Ishikawa (cell line): ENCODE measurements around the gene ZNF25.
A peak's percentile ranks its signal among the peaks of the same experiment; 100 is the strongest.

Source experiments
- CEBPB ChIP-seq: IDR thresholded peaks from 2 replicates; pipeline ENCODE4 v1.6.1; 2012
- CREB1 ChIP-seq: IDR thresholded peaks from 2 replicates; pipeline ENCODE4 v1.6.1; 2012; ENCODE audit warnings: low read depth
- EGR1 ChIP-seq: IDR thresholded peaks from 2 replicates; pipeline ENCODE4 v1.6.1; 2012
- EP300 ChIP-seq: IDR thresholded peaks from 2 replicates; pipeline ENCODE4 v1.6.1; 2012; ENCODE audit warnings: borderline replicate concordance
- FOXM1 ChIP-seq: IDR thresholded peaks from 2 replicates; pipeline ENCODE4 v1.6.1; 2012; ENCODE audit warnings: low read depth, borderline replicate concordance
- NFIC ChIP-seq: IDR thresholded peaks from 2 replicates; pipeline ENCODE4 v1.6.1; 2012
- RAD21 ChIP-seq: IDR thresholded peaks from 2 replicates; pipeline ENCODE4 v1.6.1; 2012; ENCODE audit warnings: low read depth
- TAF1 ChIP-seq: IDR thresholded peaks from 2 replicates; pipeline ENCODE4 v1.6.1; 2012; ENCODE audit warnings: low read depth, mild to moderate bottlenecking
- TCF12 ChIP-seq: IDR thresholded peaks from 2 replicates; pipeline ENCODE4 v1.6.1; 2012; ENCODE audit warnings: low read depth
- TEAD4 ChIP-seq: IDR thresholded peaks from 2 replicates; pipeline ENCODE4 v1.6.1; 2012
- YY1 ChIP-seq: IDR thresholded peaks from 2 replicates; pipeline ENCODE4 v1.6.1; 2012; ENCODE audit warnings: low read depth
- ZBTB7A ChIP-seq: IDR thresholded peaks from 2 replicates; pipeline ENCODE4 v1.6.1; 2012; ENCODE audit warnings: low read depth
- TF ChIP-seq, protein P1 (sequence below): IDR thresholded peaks from 2 replicates; pipeline ENCODE4 v1.6.1; 2012; ENCODE audit warnings: low read depth, mild to moderate bottlenecking
- TF ChIP-seq, protein P2 (sequence below): IDR thresholded peaks from 2 replicates; pipeline ENCODE4 v1.6.1; 2012
- TF ChIP-seq, protein P3 (sequence below): IDR thresholded peaks from 2 replicates; pipeline ENCODE4 v1.6.1; 2012

Gene ZNF25

DNA sequence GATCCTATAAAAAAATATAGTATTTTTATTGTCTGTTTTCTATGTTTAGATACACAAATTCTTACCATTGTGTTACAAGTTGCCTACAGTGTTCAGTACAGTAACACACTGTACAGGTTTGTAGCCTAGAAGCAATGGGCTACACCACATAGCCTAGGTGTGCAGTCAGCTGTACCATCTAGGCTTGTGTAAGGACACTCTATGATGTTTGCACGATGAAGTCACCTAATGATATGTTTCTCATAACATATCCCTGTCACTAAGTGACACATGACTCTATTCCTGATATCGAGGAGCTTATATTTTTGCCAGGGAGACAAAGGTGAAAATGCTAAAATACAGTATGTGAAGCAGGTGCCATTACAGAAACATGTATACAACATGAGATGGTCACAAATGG is 18.6 kb downstream of the ZNF25 start:
- no peak for TF ChIP-seq TAF1
- no peak for TF ChIP-seq EGR1
- TF ChIP-seq RAD21, result no peak
- TF ChIP-seq, protein P1, sequence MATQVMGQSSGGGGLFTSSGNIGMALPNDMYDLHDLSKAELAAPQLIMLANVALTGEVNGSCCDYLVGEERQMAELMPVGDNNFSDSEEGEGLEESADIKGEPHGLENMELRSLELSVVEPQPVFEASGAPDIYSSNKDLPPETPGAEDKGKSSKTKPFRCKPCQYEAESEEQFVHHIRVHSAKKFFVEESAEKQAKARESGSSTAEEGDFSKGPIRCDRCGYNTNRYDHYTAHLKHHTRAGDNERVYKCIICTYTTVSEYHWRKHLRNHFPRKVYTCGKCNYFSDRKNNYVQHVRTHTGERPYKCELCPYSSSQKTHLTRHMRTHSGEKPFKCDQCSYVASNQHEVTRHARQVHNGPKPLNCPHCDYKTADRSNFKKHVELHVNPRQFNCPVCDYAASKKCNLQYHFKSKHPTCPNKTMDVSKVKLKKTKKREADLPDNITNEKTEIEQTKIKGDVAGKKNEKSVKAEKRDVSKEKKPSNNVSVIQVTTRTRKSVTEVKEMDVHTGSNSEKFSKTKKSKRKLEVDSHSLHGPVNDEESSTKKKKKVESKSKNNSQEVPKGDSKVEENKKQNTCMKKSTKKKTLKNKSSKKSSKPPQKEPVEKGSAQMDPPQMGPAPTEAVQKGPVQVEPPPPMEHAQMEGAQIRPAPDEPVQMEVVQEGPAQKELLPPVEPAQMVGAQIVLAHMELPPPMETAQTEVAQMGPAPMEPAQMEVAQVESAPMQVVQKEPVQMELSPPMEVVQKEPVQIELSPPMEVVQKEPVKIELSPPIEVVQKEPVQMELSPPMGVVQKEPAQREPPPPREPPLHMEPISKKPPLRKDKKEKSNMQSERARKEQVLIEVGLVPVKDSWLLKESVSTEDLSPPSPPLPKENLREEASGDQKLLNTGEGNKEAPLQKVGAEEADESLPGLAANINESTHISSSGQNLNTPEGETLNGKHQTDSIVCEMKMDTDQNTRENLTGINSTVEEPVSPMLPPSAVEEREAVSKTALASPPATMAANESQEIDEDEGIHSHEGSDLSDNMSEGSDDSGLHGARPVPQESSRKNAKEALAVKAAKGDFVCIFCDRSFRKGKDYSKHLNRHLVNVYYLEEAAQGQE, result no peak
- TF ChIP-seq, protein P2, sequence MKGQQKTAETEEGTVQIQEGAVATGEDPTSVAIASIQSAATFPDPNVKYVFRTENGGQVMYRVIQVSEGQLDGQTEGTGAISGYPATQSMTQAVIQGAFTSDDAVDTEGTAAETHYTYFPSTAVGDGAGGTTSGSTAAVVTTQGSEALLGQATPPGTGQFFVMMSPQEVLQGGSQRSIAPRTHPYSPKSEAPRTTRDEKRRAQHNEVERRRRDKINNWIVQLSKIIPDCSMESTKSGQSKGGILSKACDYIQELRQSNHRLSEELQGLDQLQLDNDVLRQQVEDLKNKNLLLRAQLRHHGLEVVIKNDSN, result no peak
- TF ChIP-seq YY1, result no peak
- TF ChIP-seq ZBTB7A, result no peak
- no peak for TF ChIP-seq FOXM1
- TF ChIP-seq, protein P3, sequence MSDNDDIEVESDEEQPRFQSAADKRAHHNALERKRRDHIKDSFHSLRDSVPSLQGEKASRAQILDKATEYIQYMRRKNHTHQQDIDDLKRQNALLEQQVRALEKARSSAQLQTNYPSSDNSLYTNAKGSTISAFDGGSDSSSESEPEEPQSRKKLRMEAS, result no peak
- TF ChIP-seq EP300, result no peak
- TF ChIP-seq NFIC, result no peak

DNA sequence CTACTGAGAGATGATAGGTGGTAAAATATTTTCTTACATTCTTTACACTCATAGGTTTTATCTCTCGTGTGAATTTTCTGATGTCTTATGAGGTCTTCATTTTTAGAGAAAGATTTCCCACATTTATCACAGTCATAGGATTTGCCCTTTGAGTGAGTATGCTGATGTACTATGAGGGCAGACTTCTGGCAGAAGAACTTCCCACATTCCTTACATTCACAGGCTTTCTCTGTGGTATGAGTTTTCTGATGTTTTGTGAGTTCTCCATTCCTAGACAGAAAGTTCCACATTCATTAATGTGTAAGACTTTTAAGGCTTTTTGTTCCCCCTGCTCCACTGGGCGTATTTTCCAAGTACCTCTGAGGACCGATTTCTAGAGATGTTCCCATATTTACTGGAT is 23.5 kb downstream of the ZNF25 start:
- TF ChIP-seq CEBPB (no peak), TEAD4 (no peak), ZBTB7A (no peak), EP300 (no peak), YY1 (no peak), FOXM1 (no peak)

- TF ChIP-seq ZBTB7A (no peak), EP300 (0 out of 2 replicates have a peak, but pooled peaks have one; percentile 13), TEAD4 (peak; percentile 23), CREB1 (no peak), TCF12 (peak; percentile 40; the same call in 1 of the 2 replicates)
Observed at GRCh38 chr10:37952043-37952755, 24.2 kb downstream of the ZNF25 start.

DNA sequence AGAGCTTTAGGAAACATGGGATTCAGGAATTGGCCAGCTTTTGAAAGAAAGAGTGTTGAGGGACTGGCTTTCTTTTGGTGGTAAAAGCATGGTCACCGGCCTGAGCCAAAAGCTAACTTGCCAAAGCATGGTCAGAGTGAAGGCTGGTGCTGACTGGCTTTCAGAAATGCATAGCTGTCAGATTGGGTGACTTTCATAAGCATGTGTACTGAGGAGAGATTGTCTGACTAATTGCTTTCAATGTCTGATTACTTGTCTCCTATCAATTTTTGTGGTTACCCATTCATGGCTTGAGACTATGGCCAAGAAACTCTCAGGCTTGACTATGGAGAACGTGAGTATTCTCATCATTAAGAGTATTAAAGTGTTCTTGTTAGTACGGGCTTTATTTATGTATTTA is 28.2 kb downstream of the ZNF25 start:
- TF ChIP-seq, protein P1, result no peak
- no peak for TF ChIP-seq TEAD4
- no peak for TF ChIP-seq CREB1
- TF ChIP-seq ZBTB7A, result no peak
- no peak for TF ChIP-seq RAD21

GRCh38 chr10:37947526-37947925 is 28.9 kb downstream of the ZNF25 start:
- no peak for TF ChIP-seq EGR1
- TF ChIP-seq EP300, result no peak
- TF ChIP-seq ZBTB7A, result no peak
- TF ChIP-seq CEBPB, result no peak
- no peak for TF ChIP-seq NFIC
- TF ChIP-seq FOXM1, result no peak

GRCh38 chr10:37937864-37938263 is 38.6 kb downstream of the ZNF25 start:
- no peak for TF ChIP-seq TCF12
- no peak for TF ChIP-seq TAF1
- TF ChIP-seq, protein P3, result no peak
- TF ChIP-seq EP300, result no peak
- TF ChIP-seq, protein P2, result no peak
- no peak for TF ChIP-seq ZBTB7A
- no peak for TF ChIP-seq RAD21
- no peak for TF ChIP-seq CREB1

DNA sequence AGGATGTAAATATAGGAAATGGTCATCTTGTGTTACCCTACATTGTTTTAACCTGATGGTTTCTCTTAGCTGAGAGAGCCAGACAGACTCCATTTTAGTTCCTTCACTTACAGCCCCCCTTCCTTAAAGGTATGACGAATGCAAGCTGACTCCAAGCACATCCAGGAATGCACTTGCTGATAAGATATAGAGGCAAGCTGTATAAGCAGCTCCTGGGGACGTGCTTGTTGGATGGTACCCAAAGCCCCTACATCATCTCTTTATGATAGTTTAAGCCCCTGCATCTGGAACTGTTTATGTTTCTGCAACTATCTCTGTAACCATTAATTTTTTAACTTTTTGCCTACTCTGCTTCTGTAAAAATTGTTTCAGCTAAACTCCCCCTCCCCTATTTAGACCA is 41.7 kb downstream of the ZNF25 start:
- no peak for TF ChIP-seq RAD21
- TF ChIP-seq TEAD4, result no peak
- TF ChIP-seq EGR1, result no peak
- no peak for TF ChIP-seq EP300
- no peak for TF ChIP-seq TAF1
- TF ChIP-seq, protein P2, result no peak
- no peak for TF ChIP-seq TCF12
- no peak for TF ChIP-seq NFIC
- no peak for TF ChIP-seq ZBTB7A
